Measurements from ENCODE around the gene ARL13A. TPM values are rescaled to one million over a fixed set of nuclear protein-coding genes. Genes with fewer than 3 reads are reported as not detected.

Gene ARL13A
- total RNA-seq (not detected), polyA plus RNA-seq (not detected), total RNA-seq (not detected)

GRCh38 chrX:100969408-100969807 lies at the start of gene ARL13A:
Gene ARL13A, plus strand, starts transcription at chrX:100969708. Its CDS starts 3,982 bp downstream, at chrX:100973690.
- Mint-ChIP-seq H3K27me3 (no peaks in the 10 kb centered on the region), H3K27ac (no peak within 1 kb of the TSS), H3K4me3 (no peak within 1 kb of the TSS), H3K9me3 (peaks cover 0 to 8% (median 0%) of the 10 kb centered on the region in 11 donors), H3K36me3 (peaks cover 0 to 10% (median 5%) of the 10 kb centered on the region in 5 donors), H3K4me1 (no peaks in the 10 kb centered on the region)
- ATAC-seq (no peak), DNase-seq (no peak)
- no peaks in the 10 kb centered on the region for H3K4me1 ChIP-seq (ENCODE audit: control insufficient read depth in 2 of 2, insufficient read depth in 2 of 2, low read length in 2 of 2)
- H3K4me3 ChIP-seq (ENCODE audit: low read length): no peak within 1 kb of the TSS
- no peak within 1 kb of the TSS for H3K27ac ChIP-seq (ENCODE audit: low read depth, low read length)
- intact Hi-C loops (cut with micrococcal nuclease): no loop called here
- H3K27me3 ChIP-seq (ENCODE audit: control insufficient read depth in 2 of 2, insufficient read depth in 2 of 2, low read length in 2 of 2): no peaks in the 10 kb centered on the region
- CTCF ChIA-PET: no interaction called here
- POLR2A ChIA-PET: interaction anchor here (0.5 kb wide), 1 partner anchor 95 kb away, joined by 4 read pairs; no protein-coding TSS in a partner anchor
- H3K36me3 ChIP-seq (ENCODE audit: control insufficient read depth in 2 of 3, insufficient read depth in 3 of 3, low read length in 3 of 3): peaks cover 0 to 4% (median 0%) of the 10 kb centered on the region in 3 experiments
- H3K9me3 ChIP-seq (ENCODE audit: control insufficient read depth in 2 of 3, low read length in 3 of 3): no peaks in the 10 kb centered on the region

- H3K9me3 ChIP-seq (ENCODE audit: control insufficient read depth in 2 of 3, low read length in 3 of 3): no peaks in the 10 kb centered on the region
- CTCF ChIA-PET: interaction anchor here (0.7 kb wide), 1 partner anchor 10 kb away, joined by 5 read pairs; no protein-coding TSS in a partner anchor
- peak overlapping the region; percentile 3 for H3K27ac ChIP-seq (ENCODE audit: low read depth, low read length)
- H3K9me3 Mint-ChIP-seq: peaks cover 0 to 1% (median 0%) of the 10 kb centered on the region in 11 donors
- no peaks in the 10 kb centered on the region for H3K27me3 Mint-ChIP-seq
- ATAC-seq (no peak), DNase-seq (peak in 4 of 9 donors; percentile 5 to 43 (median 14))
- peaks cover 3 to 50% (median 41%) of the 10 kb centered on the region in 7 donors for H3K4me1 Mint-ChIP-seq
- peaks cover 0 to 5% of the 10 kb centered on the region in 2 donors for H3K4me1 ChIP-seq (ENCODE audit: control insufficient read depth in 2 of 2, insufficient read depth in 2 of 2, low read length in 2 of 2)
- H3K36me3 ChIP-seq (ENCODE audit: control insufficient read depth in 2 of 3, insufficient read depth in 3 of 3, low read length in 3 of 3): no peaks in the 10 kb centered on the region
- peaks cover 0 to 4% (median 0%) of the 10 kb centered on the region in 5 donors for H3K36me3 Mint-ChIP-seq
- H3K4me3 Mint-ChIP-seq: peak overlapping the region in 9 of 10 donors; percentile 27 to 75 (median 62)
- no peak overlapping the region for H3K4me3 ChIP-seq (ENCODE audit: low read length)
- intact Hi-C loops (cut with micrococcal nuclease): loop anchor here (10.0 kb wide), 3 partner anchors 70 to 1730 kb away; partner anchors contain the start of genes CSTF2 (in 1 of the 2) and GPRASP1 (in 1 of the 2)
- peak overlapping the region in 8 of 9 donors; percentile 52 to 93 (median 80) for H3K27ac Mint-ChIP-seq
- no peaks in the 10 kb centered on the region for H3K27me3 ChIP-seq (ENCODE audit: control insufficient read depth in 2 of 2, insufficient read depth in 2 of 2, low read length in 2 of 2)
- POLR2A ChIA-PET: no interaction called here
Observed at GRCh38 chrX:100924375-100924774, 45.1 kb upstream of the ARL13A start.

DNA sequence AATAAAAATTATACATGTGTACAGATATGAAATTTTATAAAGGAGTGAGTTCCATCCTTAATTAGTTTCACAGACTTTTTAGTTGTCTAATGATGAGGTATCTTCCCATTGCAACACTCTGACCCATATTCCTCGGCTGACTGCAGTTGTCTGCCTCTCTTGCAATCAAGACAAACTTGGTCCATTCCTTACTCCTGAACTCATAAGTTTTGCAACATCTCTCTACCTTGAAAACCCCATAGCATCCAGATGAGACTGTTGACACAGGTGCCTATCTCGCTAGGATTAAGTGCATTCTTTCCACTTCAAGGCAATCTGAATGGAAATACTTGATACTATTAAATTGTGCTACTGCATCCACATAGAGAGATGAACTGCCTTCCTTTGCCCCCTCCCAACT lies 43.1 kb upstream of the ARL13A start:
- H3K4me3 Mint-ChIP-seq: peak overlapping the region in 9 of 10 donors; percentile 8 to 79 (median 58)

GRCh38 chrX:100928660-100929613 lies 40.6 kb upstream of the ARL13A start, which contains the start of gene XKRX:
Gene XKRX, minus strand, starts transcription at chrX:100928917. Its CDS starts 613 bp downstream, at chrX:100928304.
- Mint-ChIP-seq H3K27me3 (no peaks in the 10 kb centered on the region), H3K4me1 (peaks cover 8 to 57% (median 47%) of the 10 kb centered on the region in 7 donors), H3K9me3 (peaks cover 0 to 7% (median 0%) of the 10 kb centered on the region in 11 donors), H3K4me3 (peak within 1 kb of the TSS; percentile 87 to 97 (median 95)), H3K27ac (peak within 1 kb of the TSS in 8 of 9 donors; percentile 50 to 90 (median 86)), H3K36me3 (peaks cover 0 to 4% (median 0%) of the 10 kb centered on the region in 5 donors)
- H3K4me3 ChIP-seq (ENCODE audit: low read length): peak within 1 kb of the TSS; percentile 56
- ChIA-PET CTCF (interaction anchor here (0.5 to 0.6 kb wide), 2 partner anchors 173 to 353 kb away, joined by 3 read pairs; no protein-coding TSS in a partner anchor), POLR2A (interaction anchor here (1.0 kb wide), 1 partner anchor 12 kb away, joined by 3 read pairs; no protein-coding TSS in a partner anchor)
- peak within 1 kb of the TSS; percentile 65 for H3K27ac ChIP-seq (ENCODE audit: low read depth, low read length)
- intact Hi-C loops (cut with micrococcal nuclease): loop anchor here (1.0 to 10.0 kb wide), 6 partner anchors 66 to 1726 kb away; partner anchors contain the start of genes CSTF2 (in 2 of the 2), CENPI (in 1 of the 2), GPRASP1 (in 1 of the 2) and TRMT2B (in 1 of the 2)
- peaks cover 0 to 10% of the 10 kb centered on the region in 2 donors for H3K4me1 ChIP-seq (ENCODE audit: control insufficient read depth in 2 of 2, insufficient read depth in 2 of 2, low read length in 2 of 2)
- no peaks in the 10 kb centered on the region for H3K36me3 ChIP-seq (ENCODE audit: control insufficient read depth in 2 of 3, insufficient read depth in 3 of 3, low read length in 3 of 3)
- DNase-seq: peak in 8 of 9 donors; percentile 16 to 64 (median 41)
- no peaks in the 10 kb centered on the region for H3K9me3 ChIP-seq (ENCODE audit: control insufficient read depth in 2 of 3, low read length in 3 of 3)
- no peaks in the 10 kb centered on the region for H3K27me3 ChIP-seq (ENCODE audit: control insufficient read depth in 2 of 2, insufficient read depth in 2 of 2, low read length in 2 of 2)
- ATAC-seq: peak; percentile 90

More for the DNA sequence above, 43.1 kb upstream of the ARL13A start:
- intact Hi-C loops (cut with micrococcal nuclease): loop anchor here (10.0 kb wide), 3 partner anchors 68 to 1728 kb away; partner anchors contain the start of genes CSTF2 (in 1 of the 2) and GPRASP1 (in 1 of the 2)
- Mint-ChIP-seq H3K36me3 (peaks cover 0 to 4% (median 0%) of the 10 kb centered on the region in 5 donors), H3K4me1 (peaks cover 8 to 61% (median 51%) of the 10 kb centered on the region in 7 donors), H3K27me3 (no peaks in the 10 kb centered on the region), H3K27ac (peak overlapping the region in 7 of 9 donors; percentile 0 to 86 (median 51)), H3K9me3 (peaks cover 0 to 4% (median 0%) of the 10 kb centered on the region in 11 donors)
- Histone ChIP-seq H3K27ac (ENCODE audit: low read depth, low read length) (peak overlapping the region; percentile 35), H3K4me1 (ENCODE audit: control insufficient read depth in 2 of 2, insufficient read depth in 2 of 2, low read length in 2 of 2) (peaks cover 0 to 10% of the 10 kb centered on the region in 2 donors), H3K36me3 (ENCODE audit: control insufficient read depth in 2 of 3, insufficient read depth in 3 of 3, low read length in 3 of 3) (no peaks in the 10 kb centered on the region), H3K4me3 (ENCODE audit: low read length) (no peak overlapping the region), H3K9me3 (ENCODE audit: control insufficient read depth in 2 of 3, low read length in 3 of 3) (no peaks in the 10 kb centered on the region), H3K27me3 (ENCODE audit: control insufficient read depth in 2 of 2, insufficient read depth in 2 of 2, low read length in 2 of 2) (no peaks in the 10 kb centered on the region)
- CTCF ChIA-PET: no interaction called here
- POLR2A ChIA-PET: no interaction called here
- DNase-seq: no peak
- ATAC-seq: no peak

GRCh38 chrX:100931218-100931924 lies 38.1 kb upstream of the ARL13A start:
- CTCF ChIA-PET: interaction anchor here (0.6 kb wide), 1 partner anchor 74 kb away, joined by 3 read pairs; no protein-coding TSS in a partner anchor
- Histone ChIP-seq H3K9me3 (ENCODE audit: control insufficient read depth in 2 of 3, low read length in 3 of 3) (no peaks in the 10 kb centered on the region), H3K36me3 (ENCODE audit: control insufficient read depth in 2 of 3, insufficient read depth in 3 of 3, low read length in 3 of 3) (no peaks in the 10 kb centered on the region), H3K4me3 (ENCODE audit: low read length) (no peak overlapping the region), H3K27me3 (ENCODE audit: control insufficient read depth in 2 of 2, insufficient read depth in 2 of 2, low read length in 2 of 2) (no peaks in the 10 kb centered on the region), H3K4me1 (ENCODE audit: control insufficient read depth in 2 of 2, insufficient read depth in 2 of 2, low read length in 2 of 2) (peaks cover 0 to 6% of the 10 kb centered on the region in 2 donors), H3K27ac (ENCODE audit: low read depth, low read length) (no peak overlapping the region)
- ATAC-seq (no peak), DNase-seq (no peak)
- intact Hi-C loops (cut with micrococcal nuclease): no loop called here
- Mint-ChIP-seq H3K9me3 (peaks cover 0 to 7% (median 0%) of the 10 kb centered on the region in 11 donors), H3K27me3 (no peaks in the 10 kb centered on the region), H3K4me3 (peak overlapping the region in 7 of 10 donors; percentile 0 to 56 (median 35)), H3K4me1 (peaks cover 3 to 32% (median 24%) of the 10 kb centered on the region in 7 donors), H3K36me3 (peaks cover 0 to 4% (median 0%) of the 10 kb centered on the region in 5 donors), H3K27ac (peak overlapping the region in 2 of 9 donors; percentile 45 to 54)
- POLR2A ChIA-PET: no interaction called here

- Histone ChIP-seq H3K36me3 (ENCODE audit: control insufficient read depth in 2 of 3, insufficient read depth in 3 of 3, low read length in 3 of 3) (no peaks in the 10 kb centered on the region), H3K4me1 (ENCODE audit: control insufficient read depth in 2 of 2, insufficient read depth in 2 of 2, low read length in 2 of 2) (peaks cover 0 to 6% of the 10 kb centered on the region in 2 donors), H3K27me3 (ENCODE audit: control insufficient read depth in 2 of 2, insufficient read depth in 2 of 2, low read length in 2 of 2) (no peaks in the 10 kb centered on the region), H3K27ac (ENCODE audit: low read depth, low read length) (no peak overlapping the region), H3K9me3 (ENCODE audit: control insufficient read depth in 2 of 3, low read length in 3 of 3) (no peaks in the 10 kb centered on the region), H3K4me3 (ENCODE audit: low read length) (no peak overlapping the region)
- H3K27ac Mint-ChIP-seq: peak overlapping the region in 1 of 9 donors; percentile 36
- no peaks in the 10 kb centered on the region for H3K27me3 Mint-ChIP-seq
- H3K4me3 Mint-ChIP-seq: no peak overlapping the region
- ChIA-PET CTCF (no interaction called here), POLR2A (no interaction called here)
- H3K9me3 Mint-ChIP-seq: peaks cover 0 to 7% (median 0%) of the 10 kb centered on the region in 11 donors
- intact Hi-C loops (cut with micrococcal nuclease): no loop called here
- DNase-seq (no peak), ATAC-seq (no peak)
- peaks cover 3 to 27% (median 18%) of the 10 kb centered on the region in 7 donors for H3K4me1 Mint-ChIP-seq
- peaks cover 0 to 4% (median 0%) of the 10 kb centered on the region in 5 donors for H3K36me3 Mint-ChIP-seq
Observed at GRCh38 chrX:100931925-100932285, 37.6 kb upstream of the ARL13A start.

Measured in naive thymus-derived CD4-positive, alpha-beta T cell (primary cell).